Mesodermal cell (in vitro differentiated cells): ENCODE data around the gene SLC16A1.

Experiments
- H3K27ac ChIP-seq: 2 replicates; pipeline ENCODE4 v1.7.0; 2013; ENCODE audit warnings: mild to moderate bottlenecking, low read depth, low read length, moderate library complexity; ENCODE audit not compliant: severe bottlenecking
- H3K36me3 ChIP-seq: 2 replicates; pipeline ENCODE4 v1.7.1; 2013; ENCODE audit warnings: mild to moderate bottlenecking, low read length, moderate library complexity; ENCODE audit not compliant: control insufficient read depth, insufficient read depth
- H3K4me1 ChIP-seq: one replicate; pipeline ENCODE4 v1.7.1; 2013; ENCODE audit warnings: mild to moderate bottlenecking, low read length; ENCODE audit not compliant: insufficient read depth, control insufficient read depth, poor library complexity, severe bottlenecking
- H3K4me3 ChIP-seq: 2 replicates; pipeline ENCODE4 v1.7.0; 2013; ENCODE audit warnings: low read length, control low read depth, mild to moderate bottlenecking; ENCODE audit not compliant: insufficient read depth, poor library complexity, severe bottlenecking; ENCODE audit errors: extremely low read depth
- H3K9me3 ChIP-seq: 2 replicates; pipeline ENCODE4 v1.7.1; 2013; ENCODE audit warnings: mild to moderate bottlenecking, low read length, moderate library complexity; ENCODE audit not compliant: control insufficient read depth
- WGBS, 2 experiments: methylation state at CpG; one replicate each; pipeline ENCODE4 v1.1.5; 2013; ENCODE audit warnings: missing lambda C conversion rate in 2 of 2; ENCODE audit not compliant: insufficient coverage in 2 of 2; 5-methylcytosine and 5-hydroxymethylcytosine counted together

The SLC16A1 gene

GRCh38 chr1:112881742-112882127 is 74.3 kb downstream of the SLC16A1 start:
- Histone ChIP-seq H3K4me3 (no peak overlapping the region), H3K9me3 (no peaks in the 10 kb centered on the region), H3K27ac (peak overlapping the region; percentile 16), H3K4me1 (peaks cover 16% of the 10 kb centered on the region), H3K36me3 (no peaks in the 10 kb centered on the region)
- WGBS, 2 experiments: 89 to 91% methylated on average over 8 of the region's 8 CpGs

DNA sequence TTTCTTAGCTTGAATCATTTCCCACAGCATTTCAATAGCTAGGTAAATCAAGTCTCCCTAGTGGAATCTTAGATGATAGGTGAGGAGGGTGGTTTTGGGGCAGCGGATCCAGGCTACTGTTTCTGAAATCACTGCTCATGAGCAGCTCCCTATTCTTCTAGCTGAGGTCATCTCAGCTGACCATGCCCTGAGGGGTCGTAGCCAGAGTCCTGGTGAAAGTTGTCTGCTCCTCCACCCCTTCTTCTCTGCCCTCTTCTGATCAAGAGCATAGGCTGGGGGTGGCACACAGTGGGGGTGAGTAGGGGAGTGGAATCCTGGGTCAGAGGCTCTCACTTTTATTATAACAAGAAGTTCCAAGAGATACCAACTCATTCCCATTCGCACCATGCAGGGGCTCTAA is 76.2 kb downstream of the SLC16A1 start:
- H3K36me3 ChIP-seq: no peaks in the 10 kb centered on the region
- no peaks in the 10 kb centered on the region for H3K9me3 ChIP-seq
- peaks cover 16% of the 10 kb centered on the region for H3K4me1 ChIP-seq
- no peak overlapping the region for H3K4me3 ChIP-seq
- no peak overlapping the region for H3K27ac ChIP-seq
- WGBS, 2 experiments: 90 to 96% methylated on average over 2 to 3 of the region's 3 CpGs

- no peaks in the 10 kb centered on the region for H3K36me3 ChIP-seq
- WGBS, 2 experiments: 81 to 89% methylated on average over 3 to 9 of the region's 9 CpGs
- H3K4me1 ChIP-seq: peaks cover 15% of the 10 kb centered on the region
- H3K27ac ChIP-seq: no peak overlapping the region
- no peaks in the 10 kb centered on the region for H3K9me3 ChIP-seq
- H3K4me3 ChIP-seq: no peak overlapping the region
These were observed 77.7 kb downstream of the SLC16A1 start for GRCh38 chr1:112878321-112878720.

- Histone ChIP-seq H3K4me1 (peaks cover 10% of the 10 kb centered on the region), H3K4me3 (no peak overlapping the region), H3K27ac (no peak overlapping the region), H3K36me3 (no peaks in the 10 kb centered on the region), H3K9me3 (no peaks in the 10 kb centered on the region)
- 75% methylated on average over 2 of the region's 2 CpGs; no CpG with 5 or more reads in 1 of the 2 experiments for WGBS, 2 experiments
These were observed 78.2 kb downstream of the SLC16A1 start for GRCh38 chr1:112877750-112878149.

DNA sequence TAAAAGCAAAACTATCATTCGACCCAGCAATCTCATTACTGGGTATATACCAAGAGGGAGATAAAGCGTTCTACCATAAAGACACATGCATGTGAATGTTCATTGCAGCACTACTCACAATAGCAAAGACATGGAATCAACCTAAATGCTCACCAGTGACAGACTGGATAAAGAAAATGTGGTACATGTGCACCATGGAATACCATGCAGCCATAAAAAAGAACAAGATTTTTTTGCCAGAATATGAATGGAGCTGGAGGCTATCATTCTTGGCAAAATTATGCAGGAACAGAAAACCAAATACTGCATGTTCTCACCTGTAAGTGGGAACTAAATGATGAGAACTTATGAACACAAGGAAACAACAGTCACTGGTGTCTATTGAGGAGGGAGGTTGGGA is 79.7 kb downstream of the SLC16A1 start:
- 67% methylated on average over 1 of the region's 2 CpGs; no CpG with 5 or more reads in 1 of the 2 experiments for WGBS, 2 experiments
- Histone ChIP-seq H3K4me1 (peaks cover 6% of the 10 kb centered on the region), H3K36me3 (no peaks in the 10 kb centered on the region), H3K27ac (no peak overlapping the region), H3K9me3 (no peaks in the 10 kb centered on the region), H3K4me3 (no peak overlapping the region)

DNA sequence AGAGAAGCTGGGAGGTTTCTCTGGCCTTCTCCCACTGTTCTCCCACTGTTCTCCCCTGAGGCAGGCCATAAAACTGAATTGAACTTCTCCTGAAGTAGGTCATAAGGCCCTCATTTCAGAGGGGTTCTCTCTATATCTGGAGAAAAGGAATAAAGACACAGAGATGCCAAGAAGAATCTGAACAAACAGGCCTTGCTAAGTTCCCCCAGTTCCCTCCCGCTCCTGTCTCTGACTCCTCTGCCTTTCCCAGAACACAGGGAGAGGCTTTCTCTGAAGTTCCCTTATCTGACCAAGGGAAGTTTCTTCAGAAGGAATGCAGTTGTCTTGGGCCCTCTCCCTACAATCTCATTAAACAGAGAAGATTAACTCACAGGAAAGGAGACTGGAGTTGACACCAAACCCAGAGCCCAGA is 83.4 kb downstream of the SLC16A1 start:
- no peaks in the 10 kb centered on the region for H3K9me3 ChIP-seq
- 43 to 86% methylated on average over 1 of the region's 1 CpG for WGBS, 2 experiments
- H3K4me1 ChIP-seq: peaks cover 15% of the 10 kb centered on the region
- H3K27ac ChIP-seq: peak overlapping the region; percentile 65
- H3K36me3 ChIP-seq: no peaks in the 10 kb centered on the region
- no peak overlapping the region for H3K4me3 ChIP-seq

- Histone ChIP-seq H3K36me3 (no peaks in the 10 kb centered on the region), H3K4me1 (peaks cover 21% of the 10 kb centered on the region), H3K4me3 (no peak overlapping the region), H3K27ac (no peak overlapping the region), H3K9me3 (no peaks in the 10 kb centered on the region)
- 100% methylated on average over 2 of the region's 5 CpGs for WGBS, 2 experiments
These were observed 84.9 kb downstream of the SLC16A1 start for GRCh38 chr1:112870887-112871646.

DNA sequence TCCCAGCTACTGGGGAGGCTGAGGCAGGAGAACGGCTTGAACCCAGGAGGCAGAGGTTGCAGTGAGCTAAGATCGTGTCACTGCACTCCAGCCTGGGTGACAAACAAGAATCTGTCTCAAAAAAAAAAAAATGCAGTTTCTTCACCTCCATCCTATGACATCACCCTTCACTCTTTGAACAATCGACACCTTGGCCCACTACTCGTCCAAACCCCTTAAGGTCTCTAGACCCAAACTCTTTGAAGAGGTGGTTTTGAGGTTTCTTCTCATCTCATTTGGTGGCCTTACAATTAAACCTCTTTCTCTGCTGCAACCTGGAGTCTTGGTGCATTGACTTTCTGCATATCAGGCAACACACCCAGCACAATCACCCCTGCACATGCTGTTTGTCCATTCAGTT is 86.1 kb downstream of the SLC16A1 start:
- H3K4me1 ChIP-seq: peaks cover 26% of the 10 kb centered on the region
- H3K27ac ChIP-seq: no peak overlapping the region
- WGBS, 2 experiments: 100% methylated on average over 3 to 4 of the region's 4 CpGs
- H3K9me3 ChIP-seq: no peaks in the 10 kb centered on the region
- no peak overlapping the region for H3K4me3 ChIP-seq
- H3K36me3 ChIP-seq: no peaks in the 10 kb centered on the region

GRCh38 chr1:112868191-112868590 is 87.8 kb downstream of the SLC16A1 start:
- no peaks in the 10 kb centered on the region for H3K36me3 ChIP-seq
- H3K27ac ChIP-seq: no peak overlapping the region
- WGBS, 2 experiments: 100% methylated on average over 1 of the region's 2 CpGs
- no peaks in the 10 kb centered on the region for H3K9me3 ChIP-seq
- no peak overlapping the region for H3K4me3 ChIP-seq
- H3K4me1 ChIP-seq: peaks cover 26% of the 10 kb centered on the region

- 80 to 96% methylated on average over 2 to 4 of the region's 5 CpGs for WGBS, 2 experiments
- Histone ChIP-seq H3K4me1 (peaks cover 20% of the 10 kb centered on the region), H3K9me3 (no peaks in the 10 kb centered on the region), H3K4me3 (no peak overlapping the region), H3K27ac (no peak overlapping the region), H3K36me3 (no peaks in the 10 kb centered on the region)
These were observed 89.0 kb downstream of the SLC16A1 start for GRCh38 chr1:112866981-112867380.

GRCh38 chr1:112866151-112866550 is 89.8 kb downstream of the SLC16A1 start:
- H3K4me3 ChIP-seq: no peak overlapping the region
- no peaks in the 10 kb centered on the region for H3K36me3 ChIP-seq
- H3K9me3 ChIP-seq: no peaks in the 10 kb centered on the region
- no CpG with 5 or more reads among the region's 2 CpGs for WGBS, 2 experiments
- peaks cover 20% of the 10 kb centered on the region for H3K4me1 ChIP-seq
- H3K27ac ChIP-seq: peak overlapping the region; percentile 85
